H1 (cell line): ENCODE results near the gene COL5A1. TPM values are rescaled to one million over a fixed set of nuclear protein-coding genes. Genes with fewer than 3 reads are reported as not detected.

Experiments used
- CTCF ChIA-PET: fragments of 300-600 bp; sonication (Branson Sonifier 250); formaldehyde crosslinking; loops from one replicate; lab custom pipeline; 2021; ENCODE audit not compliant: partially characterized antibody; lab: Charles Lee
- POLR2A ChIA-PET: fragments of 300-600 bp; sonication (Branson Sonifier 250); formaldehyde crosslinking; loops from one replicate; lab custom pipeline; 2021; ENCODE audit warnings: inconsistent platforms; ENCODE audit not compliant: partially characterized antibody; lab: Charles Lee
- DNase-seq, 2 experiments: peaks; one replicate each; pipeline versions ENCODE4 v3.0.0 to v3.0.0-alpha.2; 2010 to 2022; ENCODE audit warnings: low spot score in 2 of 2, low read depth in 1 of 2, mixed read lengths in 1 of 2
- FAIRE-seq: peaks from 2 replicates; lab custom pipeline; 2011; peaks lifted over from hg19 to GRCh38; lab: Jason Lieb, UNC
- H2AFZ ChIP-seq: 2 replicates; pipeline ENCODE4 v1.8.1; 2012; ENCODE audit warnings: low read length, inconsistent platforms
- H2AK5ac ChIP-seq: 2 replicates; pipeline ENCODE4 v1.6.1; 2013; ENCODE audit warnings: low read depth, low read length
- H2BK120ac ChIP-seq: replicated peaks from 2 replicates; pipeline ENCODE3; 2013; ENCODE audit warnings: low read depth, low read length, inconsistent platforms
- H2BK12ac ChIP-seq: 2 replicates; pipeline ENCODE4 v1.6.1; 2013; ENCODE audit warnings: low read depth, low read length
- H2BK15ac ChIP-seq: 2 replicates; pipeline ENCODE4 v1.6.1; 2013; ENCODE audit warnings: low read length
- H2BK20ac ChIP-seq: 2 replicates; pipeline ENCODE4 v1.6.1; 2013; ENCODE audit warnings: low read length
- H2BK5ac ChIP-seq: 2 replicates; pipeline ENCODE4 v1.6.1; 2013; ENCODE audit warnings: low read depth, low read length
- H3K14ac ChIP-seq: 2 replicates; pipeline ENCODE4 v1.6.1; 2013; ENCODE audit warnings: inconsistent platforms; ENCODE audit not compliant: insufficient read length
- H3K18ac ChIP-seq: 2 replicates; pipeline ENCODE4 v1.6.1; 2013; ENCODE audit warnings: low read length; ENCODE audit errors: extremely low read depth
- H3K23ac ChIP-seq: 2 replicates; pipeline ENCODE4 v1.6.1; 2013; ENCODE audit warnings: inconsistent platforms; ENCODE audit not compliant: insufficient read length
- H3K23me2 ChIP-seq: 2 replicates; pipeline ENCODE4 v1.6.1; 2013; ENCODE audit warnings: low read depth, low read length
- H3K27ac ChIP-seq: 2 replicates; pipeline ENCODE4 v1.6.1; 2011; ENCODE audit warnings: low read depth, low read length, inconsistent platforms
- H3K27me3 ChIP-seq, 4 experiments: replicated peaks in 1 of 4; 1 replicate in 1 of 4; 2 replicates in 3 of 4; pipeline versions ENCODE4 v1.6.1 to v1.8.1; 2011 to 2013; ENCODE audit warnings: low read length in 3 of 4, mild to moderate bottlenecking in 3 of 4, inconsistent platforms in 2 of 4, mixed read lengths in 2 of 4, moderate library complexity in 1 of 4; ENCODE audit not compliant: control insufficient read depth in 3 of 4, insufficient read depth in 3 of 4; ENCODE audit errors: extremely low read depth in 1 of 4
- H3K36me3 ChIP-seq, 4 experiments: 2 replicates each; pipeline versions ENCODE4 v1.6.1 to v1.8.1; 2011 to 2013; ENCODE audit warnings: mild to moderate bottlenecking in 4 of 4, low read length in 3 of 4, moderate library complexity in 2 of 4, control low read depth in 1 of 4, inconsistent platforms in 1 of 4; ENCODE audit not compliant: insufficient read depth in 4 of 4, control insufficient read depth in 2 of 4
- H3K4ac ChIP-seq: replicated peaks from 2 replicates; pipeline ENCODE3; 2013; ENCODE audit warnings: low read length, low read depth, mixed read lengths, inconsistent platforms; ENCODE audit not compliant: insufficient read length
- H3K4me1 ChIP-seq, 4 experiments: replicated peaks in 1 of 4; 1 replicate in 1 of 4; 2 replicates in 3 of 4; pipeline versions ENCODE4 v1.6.1 to v1.8.1; 2011 to 2013; ENCODE audit warnings: low read length in 3 of 4, inconsistent platforms in 2 of 4, mixed read lengths in 1 of 4; ENCODE audit not compliant: insufficient read depth in 4 of 4, control insufficient read depth in 3 of 4
- H3K4me2 ChIP-seq, 2 experiments: 2 replicates each; pipeline versions ENCODE4 v1.6.1 to v1.8.1; 2011 to 2013; ENCODE audit warnings: low read depth in 2 of 2, low read length in 2 of 2, control low read depth in 1 of 2, inconsistent platforms in 1 of 2, mild to moderate bottlenecking in 1 of 2; ENCODE audit not compliant: insufficient read depth in 1 of 2
- H3K4me3 ChIP-seq, 4 experiments: fragments of 200-600, 300-600 bp in 1 of 4; sonication (generic), shearing (Covaris generic), sonication (Bioruptor Twin) in 1 of 4; 2 replicates each; pipeline versions ENCODE4 v1.5.1 to v1.8.1; 2011 to 2016; ENCODE audit warnings: low read length in 4 of 4, low read depth in 3 of 4, control low read depth in 2 of 4, inconsistent platforms in 2 of 4, mild to moderate bottlenecking in 2 of 4, mixed read lengths in 1 of 4, moderate library complexity in 1 of 4; ENCODE audit not compliant: insufficient read depth in 2 of 4; ENCODE audit errors: extremely low read depth in 1 of 4
- H3K56ac ChIP-seq: replicated peaks from 2 replicates; pipeline ENCODE3; 2013; ENCODE audit warnings: low read depth, mild to moderate bottlenecking, mixed read lengths, low read length, inconsistent platforms; ENCODE audit not compliant: insufficient read length
- H3K79me1 ChIP-seq: 2 replicates; pipeline ENCODE4 v1.6.1; 2013; ENCODE audit warnings: low read depth, low read length, control low read depth
- H3K79me2 ChIP-seq, 2 experiments: 2 replicates each; pipeline versions ENCODE4 v1.6.1 to v1.8.1; 2012 to 2013; ENCODE audit warnings: low read length in 2 of 2, mild to moderate bottlenecking in 2 of 2, inconsistent platforms in 1 of 2; ENCODE audit not compliant: insufficient read depth in 2 of 2, control insufficient read depth in 1 of 2
- H3K9ac ChIP-seq, 4 experiments: replicated peaks in 1 of 4; 1 replicate in 1 of 4; 2 replicates in 3 of 4; pipeline versions ENCODE4 v1.6.1 to v1.8.1; 2011 to 2013; ENCODE audit warnings: low read depth in 3 of 4, low read length in 3 of 4, control low read depth in 2 of 4, mild to moderate bottlenecking in 2 of 4, moderate library complexity in 2 of 4, inconsistent platforms in 1 of 4; ENCODE audit errors: extremely low read depth in 1 of 4
- H3K9me3 ChIP-seq, 2 experiments: 2 replicates each; pipeline versions ENCODE4 v1.6.1 to v1.8.1; 2012 to 2013; ENCODE audit warnings: mild to moderate bottlenecking in 2 of 2, moderate library complexity in 2 of 2, control low read depth in 1 of 2, inconsistent platforms in 1 of 2, low read depth in 1 of 2, low read length in 1 of 2, mixed read lengths in 1 of 2; ENCODE audit not compliant: insufficient read depth in 2 of 2
- H4K20me1 ChIP-seq, 2 experiments: replicated peaks in 1 of 2; 2 replicates each; pipeline versions ENCODE3 to v1.8.1; 2011 to 2013; ENCODE audit warnings: inconsistent platforms in 2 of 2, low read length in 2 of 2, mild to moderate bottlenecking in 1 of 2; ENCODE audit not compliant: insufficient read depth in 2 of 2, control insufficient read depth in 1 of 2
- H4K5ac ChIP-seq: 2 replicates; pipeline ENCODE4 v1.6.1; 2013; ENCODE audit warnings: low read length, low read depth, mixed read lengths, inconsistent platforms; ENCODE audit not compliant: insufficient read length
- H4K8ac ChIP-seq: 2 replicates; pipeline ENCODE4 v1.8.0; 2013; ENCODE audit warnings: mild to moderate bottlenecking, moderate library complexity, low read length, inconsistent platforms; ENCODE audit not compliant: insufficient read depth; ENCODE audit errors: extremely low read depth
- H4K91ac ChIP-seq: replicated peaks from 2 replicates; pipeline ENCODE3; 2013; ENCODE audit warnings: low read length, mixed read lengths, inconsistent platforms; ENCODE audit not compliant: insufficient read length
- HDAC2 ChIP-seq, 2 experiments: fragments of 300-600 bp in 1 of 2; sonication (generic) in 1 of 2; IDR thresholded peaks; 2 replicates each; pipeline ENCODE4 v1.6.1; 2011 to 2012; ENCODE audit warnings: low read depth in 2 of 2, low read length in 2 of 2, mild to moderate bottlenecking in 2 of 2, moderate library complexity in 2 of 2, borderline replicate concordance in 1 of 2, inconsistent platforms in 1 of 2
- JUND ChIP-seq: IDR thresholded peaks from 2 replicates; pipeline ENCODE4 v1.6.1; 2011; ENCODE audit warnings: mild to moderate bottlenecking, improper control_type of control experiment, low read length
- MAX ChIP-seq: IDR thresholded peaks from 2 replicates; pipeline ENCODE4 v1.6.1; 2012; ENCODE audit warnings: inconsistent platforms
- RNF2 ChIP-seq: fragments of 200-900, 300-1000 bp; sonication (generic); IDR thresholded peaks from 2 replicates; pipeline ENCODE4 v1.7.1; 2016; ENCODE audit warnings: borderline replicate concordance, low read depth, mild to moderate bottlenecking, antibody characterized with exemption, low read length; ENCODE audit not compliant: poor library complexity, severe bottlenecking; ENCODE audit errors: missing control alignments
- WGBS, 2 experiments: shearing (Covaris generic) in 1 of 2; methylation state at CpG; one replicate each; pipeline versions ENCODE4 v1.1.6 to v1.1.7; 2013 to 2015; ENCODE audit warnings: low lambda C conversion rate in 2 of 2, mixed read lengths in 2 of 2, inconsistent platforms in 1 of 2, low coverage in 1 of 2, missing lambda C conversion rate in 1 of 2; ENCODE audit not compliant: insufficient replicate concordance in 2 of 2, insufficient coverage in 1 of 2, insufficient read length in 1 of 2; ENCODE audit errors: extremely low coverage in 1 of 2, missing lambda C conversion rate in 1 of 2; 5-methylcytosine and 5-hydroxymethylcytosine counted together
- polyA plus RNA-seq, 7 experiments: library from polyadenylated mRNA; depleted of rRNA in 3 of 7; stranded (reverse) in 5 of 7; unstranded in 2 of 7; fragments of >200 nt in 5 of 7; fragments of 200-250 nt in 2 of 7; gene quantifications; 1 replicate in 5 of 7; 2 replicates in 1 of 7; 4 replicates in 1 of 7; pipeline versions ENCODE4 v1.2.1 to v1.2.3, GENCODE V29; 2011 to 2013; ENCODE audit warnings: missing spikeins in 2 of 7, mixed read lengths in 2 of 7
- total RNA-seq: library from RNA; stranded (reverse); fragmentation: NEBNext Ultra II Directional; extraction: Animal tissue kit (Norgen Biotek cat#: 25700); gene quantifications from 2 replicates; pipeline ENCODE4 v1.2.1, GENCODE V29; 2021

COL5A1 gene
- total and polyA plus RNA-seq, 2 of the 8 experiments (the other 6 are each of a cell fraction or from before 2014, with no cell fraction given), result 3.8 to 12.0 TPM

GRCh38 chr9:134847752-134848432 is 206.3 kb downstream of the COL5A1 start:
- Histone ChIP-seq H4K91ac (peak overlapping the region; percentile 85), H2BK15ac (no peak overlapping the region), H2BK20ac (no peak overlapping the region), H3K56ac (no peak overlapping the region), H3K79me1 (no peaks in the 10 kb centered on the region), H3K4me3 (no peak overlapping the region), H4K20me1 (peaks cover 0 to 4% of the 10 kb centered on the region in 2 experiments), H2AK5ac (no peak overlapping the region), H3K4ac (peak overlapping the region; percentile 69), H3K79me2 (no peaks in the 10 kb centered on the region), H3K9ac (no peak overlapping the region), H3K4me1 (no peaks in the 10 kb centered on the region), H2BK12ac (peak overlapping the region; percentile 50; the same call in 1 of the 2 replicates), H3K23me2 (peaks cover 8% of the 10 kb centered on the region; the same call in 1 of the 2 replicates), H4K5ac (no peak overlapping the region), H3K27me3 (no peaks in the 10 kb centered on the region), H3K27ac (no peak overlapping the region), H3K23ac (no peak overlapping the region), H3K18ac (no peak overlapping the region), H3K9me3 (peaks cover 23 to 31% of the 10 kb centered on the region in 2 experiments), H4K8ac (no peak overlapping the region), H2AFZ (no peak overlapping the region), H3K4me2 (no peak overlapping the region), H2BK120ac (no peak overlapping the region), H3K36me3 (no peaks in the 10 kb centered on the region), H3K14ac (no peak overlapping the region), H2BK5ac (0 out of 2 replicates have a peak overlapping the region, but pooled peaks have one; percentile 52)
- ChIA-PET POLR2A (no interaction called here), CTCF (interaction anchor here (1.1 kb wide), 2 partner anchors 9 to 52 kb away, joined by 3 read pairs; no protein-coding TSS in a partner anchor)
- no peak for FAIRE-seq
- no peak for DNase-seq
- WGBS, 2 experiments, result 90% methylated on average over 16 of the region's 16 CpGs; no CpG with 5 or more reads in 1 of the 2 experiments
- no peak for TF ChIP-seq HDAC2 (IDR thresholded peaks at IDR 0.05; ENCODE audit: borderline replicate concordance in 1 of 2, low read depth in 2 of 2, low read length in 2 of 2)
- no peak for TF ChIP-seq JUND
- 0 out of 2 replicates have a peak, but pooled peaks have one; percentile 23 for TF ChIP-seq MAX
- TF ChIP-seq RNF2, result no peak
